ENCODE data around the gene PTCSC3. TPM values are rescaled to one million over a fixed set of nuclear protein-coding genes. Genes with fewer than 3 reads are reported as not detected.

The PTCSC3 gene
- total RNA-seq, 1 donor from 2014 or later = not detected

- H3K36me3 Mint-ChIP-seq (ENCODE audit: low read depth, unreplicated experiment) = peaks cover 1% of the 10 kb centered on the region
- Histone ChIP-seq H3K79me2 (ENCODE audit: insufficient read depth, low read length) (no peaks in the 10 kb centered on the region), H3K4me3 (ENCODE audit: insufficient read depth, low read depth, low read length) (no peak overlapping the region), H3K27ac (ENCODE audit: low read depth, low read length) (no peak overlapping the region), H2AFZ (ENCODE audit: low read depth, low read length) (no peak overlapping the region), H4K20me1 (ENCODE audit: insufficient read depth, low read length) (no peaks in the 10 kb centered on the region), H3K9ac (ENCODE audit: low read length) (no peak overlapping the region), H3K9me3 (ENCODE audit: insufficient read depth, low read depth, low read length) (no peaks in the 10 kb centered on the region), H3K4me1 (ENCODE audit: insufficient read depth, low read length) (no peaks in the 10 kb centered on the region), H3K27me3 (ENCODE audit: insufficient read depth, low read length) (no peaks in the 10 kb centered on the region), H3K4me2 (ENCODE audit: low read length) (no peak overlapping the region), H3K36me3 (ENCODE audit: insufficient read depth, low read length) (no peaks in the 10 kb centered on the region)
- H3K27ac Mint-ChIP-seq (ENCODE audit: unreplicated experiment) = no peak overlapping the region
- no peaks in the 10 kb centered on the region for H3K4me1 Mint-ChIP-seq (ENCODE audit: low read depth, unreplicated experiment)
- peaks cover 4% of the 10 kb centered on the region for H3K9me3 Mint-ChIP-seq (ENCODE audit: unreplicated experiment)
- DNase-seq (ENCODE audit: low read depth) = no peak
- peaks cover 3% of the 10 kb centered on the region for H3K27me3 Mint-ChIP-seq (ENCODE audit: low read depth, unreplicated experiment)
- FAIRE-seq = no peak
- H3K4me3 Mint-ChIP-seq (ENCODE audit: unreplicated experiment) = no peak overlapping the region
- no peak for TF ChIP-seq EZH2 (IDR thresholded peaks at IDR 0.05; ENCODE audit: insufficient read depth, low read length)
Observed at GRCh38 chr14:36162267-36162666, 14.3 kb downstream of the PTCSC3 start.

DNA sequence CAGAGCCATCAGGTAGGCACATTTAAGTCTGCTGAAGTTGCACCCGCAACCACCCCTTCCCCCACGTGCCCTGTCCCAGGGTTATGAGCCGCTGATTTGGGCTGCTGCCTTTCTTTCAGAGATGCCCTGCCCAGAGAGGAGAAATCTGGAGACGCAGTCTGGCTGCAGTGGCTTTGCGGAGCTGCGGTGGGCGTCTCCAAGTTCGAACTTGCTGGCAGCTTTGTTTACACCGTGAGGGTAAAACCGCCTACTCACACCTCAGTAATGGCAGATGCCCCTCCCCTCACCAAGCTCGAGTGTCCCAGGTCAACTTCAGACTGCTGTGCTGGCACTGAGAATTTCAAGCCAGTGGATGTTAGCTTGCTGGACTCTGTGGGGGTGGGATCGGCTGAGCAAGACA, 14.7 kb downstream of the PTCSC3 start:
- H3K9me3 ChIP-seq (ENCODE audit: insufficient read depth, low read depth, low read length) = no peaks in the 10 kb centered on the region
- no peaks in the 10 kb centered on the region for H3K4me1 ChIP-seq (ENCODE audit: insufficient read depth, low read length)
- H3K27ac ChIP-seq (ENCODE audit: low read depth, low read length) = no peak overlapping the region
- no peaks in the 10 kb centered on the region for H3K36me3 ChIP-seq (ENCODE audit: insufficient read depth, low read length)
- no peak overlapping the region for H2AFZ ChIP-seq (ENCODE audit: low read depth, low read length)
- no peak overlapping the region for H3K4me2 ChIP-seq (ENCODE audit: low read length)
- H4K20me1 ChIP-seq (ENCODE audit: insufficient read depth, low read length) = no peaks in the 10 kb centered on the region
- FAIRE-seq = no peak
- H3K9ac ChIP-seq (ENCODE audit: low read length) = no peak overlapping the region
- peaks cover 3% of the 10 kb centered on the region for H3K27me3 Mint-ChIP-seq (ENCODE audit: low read depth, unreplicated experiment)
- no peaks in the 10 kb centered on the region for H3K79me2 ChIP-seq (ENCODE audit: insufficient read depth, low read length)
- no peaks in the 10 kb centered on the region for H3K4me1 Mint-ChIP-seq (ENCODE audit: low read depth, unreplicated experiment)
- H3K36me3 Mint-ChIP-seq (ENCODE audit: low read depth, unreplicated experiment) = peaks cover 1% of the 10 kb centered on the region
- H3K27me3 ChIP-seq (ENCODE audit: insufficient read depth, low read length) = no peaks in the 10 kb centered on the region
- no peak for TF ChIP-seq EZH2 (IDR thresholded peaks at IDR 0.05; ENCODE audit: insufficient read depth, low read length)
- TF ChIP-seq, protein P1, sequence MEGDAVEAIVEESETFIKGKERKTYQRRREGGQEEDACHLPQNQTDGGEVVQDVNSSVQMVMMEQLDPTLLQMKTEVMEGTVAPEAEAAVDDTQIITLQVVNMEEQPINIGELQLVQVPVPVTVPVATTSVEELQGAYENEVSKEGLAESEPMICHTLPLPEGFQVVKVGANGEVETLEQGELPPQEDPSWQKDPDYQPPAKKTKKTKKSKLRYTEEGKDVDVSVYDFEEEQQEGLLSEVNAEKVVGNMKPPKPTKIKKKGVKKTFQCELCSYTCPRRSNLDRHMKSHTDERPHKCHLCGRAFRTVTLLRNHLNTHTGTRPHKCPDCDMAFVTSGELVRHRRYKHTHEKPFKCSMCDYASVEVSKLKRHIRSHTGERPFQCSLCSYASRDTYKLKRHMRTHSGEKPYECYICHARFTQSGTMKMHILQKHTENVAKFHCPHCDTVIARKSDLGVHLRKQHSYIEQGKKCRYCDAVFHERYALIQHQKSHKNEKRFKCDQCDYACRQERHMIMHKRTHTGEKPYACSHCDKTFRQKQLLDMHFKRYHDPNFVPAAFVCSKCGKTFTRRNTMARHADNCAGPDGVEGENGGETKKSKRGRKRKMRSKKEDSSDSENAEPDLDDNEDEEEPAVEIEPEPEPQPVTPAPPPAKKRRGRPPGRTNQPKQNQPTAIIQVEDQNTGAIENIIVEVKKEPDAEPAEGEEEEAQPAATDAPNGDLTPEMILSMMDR (IDR thresholded peaks at IDR 0.05; ENCODE audit: insufficient read depth, low read depth, low read length) = no peak
- peaks cover 6% of the 10 kb centered on the region for H3K9me3 Mint-ChIP-seq (ENCODE audit: unreplicated experiment)
- no peak overlapping the region for H3K4me3 ChIP-seq (ENCODE audit: insufficient read depth, low read depth, low read length)
- H3K27ac Mint-ChIP-seq (ENCODE audit: unreplicated experiment) = no peak overlapping the region
- DNase-seq (ENCODE audit: low read depth) = no peak
- no peak overlapping the region for H3K4me3 Mint-ChIP-seq (ENCODE audit: unreplicated experiment)

DNA sequence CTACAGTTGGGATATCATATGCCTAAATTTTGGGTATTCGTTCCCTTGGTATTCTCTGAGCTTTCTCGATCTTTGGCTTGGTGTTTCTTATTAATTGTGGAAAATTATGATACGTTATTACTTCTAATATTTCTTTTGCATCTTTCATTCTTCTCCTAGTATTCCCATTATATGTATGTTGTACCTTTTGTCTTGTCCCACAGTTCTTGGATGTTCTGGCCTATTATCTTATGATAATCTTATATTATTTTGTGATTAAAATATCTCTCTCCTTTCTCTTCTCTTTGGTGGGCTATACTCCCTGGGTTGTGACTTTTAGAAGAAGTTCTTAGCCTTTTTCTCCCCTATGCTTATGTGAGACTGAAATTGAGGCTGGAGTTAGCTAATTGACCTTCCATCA, 25.2 kb downstream of the PTCSC3 start:
- H3K36me3 ChIP-seq (ENCODE audit: insufficient read depth, low read length) = no peaks in the 10 kb centered on the region
- no peak overlapping the region for H3K27ac ChIP-seq (ENCODE audit: low read depth, low read length)
- no peaks in the 10 kb centered on the region for H3K4me1 ChIP-seq (ENCODE audit: insufficient read depth, low read length)
- no peaks in the 10 kb centered on the region for H3K9me3 ChIP-seq (ENCODE audit: insufficient read depth, low read depth, low read length)
- H3K9ac ChIP-seq (ENCODE audit: low read length) = no peak overlapping the region
- no peak for TF ChIP-seq EZH2 (IDR thresholded peaks at IDR 0.05; ENCODE audit: insufficient read depth, low read length)
- TF ChIP-seq, protein P1 (IDR thresholded peaks at IDR 0.05; ENCODE audit: insufficient read depth, low read depth, low read length) = no peak
- Mint-ChIP-seq H3K4me1 (ENCODE audit: low read depth, unreplicated experiment) (no peaks in the 10 kb centered on the region), H3K4me3 (ENCODE audit: unreplicated experiment) (no peak overlapping the region), H3K27ac (ENCODE audit: unreplicated experiment) (no peak overlapping the region), H3K36me3 (ENCODE audit: low read depth, unreplicated experiment) (no peaks in the 10 kb centered on the region), H3K27me3 (ENCODE audit: low read depth, unreplicated experiment) (no peaks in the 10 kb centered on the region), H3K9me3 (ENCODE audit: unreplicated experiment) (peaks cover 4% of the 10 kb centered on the region)
- DNase-seq (ENCODE audit: low read depth) = no peak
- no peaks in the 10 kb centered on the region for H3K27me3 ChIP-seq (ENCODE audit: insufficient read depth, low read length)
- H3K4me3 ChIP-seq (ENCODE audit: insufficient read depth, low read depth, low read length) = no peak overlapping the region
- no peaks in the 10 kb centered on the region for H3K79me2 ChIP-seq (ENCODE audit: insufficient read depth, low read length)
- H3K4me2 ChIP-seq (ENCODE audit: low read length) = no peak overlapping the region
- no peaks in the 10 kb centered on the region for H4K20me1 ChIP-seq (ENCODE audit: insufficient read depth, low read length)
- no peak overlapping the region for H2AFZ ChIP-seq (ENCODE audit: low read depth, low read length)
- FAIRE-seq = no peak

All from astrocyte (in vitro differentiated cells and primary cell).